Breast epithelium (tissue), 3 donors: ENCODE data around the gene MAL.

Source experiments
- POLR2A ChIP-seq: fragments of 450-650 bp; IDR thresholded peaks from one replicate; pipeline ENCODE4 v1.6.1; 2016; ENCODE audit warnings: antibody characterized with exemption, mild to moderate bottlenecking, moderate library complexity
- TF ChIP-seq, protein P1 (sequence below), 3 donors: fragments of 450-650 bp; IDR thresholded peaks; one replicate each; pipeline ENCODE4 v1.5.1; 2016 to 2017; ENCODE audit warnings: antibody characterized with exemption in 3 of 3, mild to moderate bottlenecking in 3 of 3, moderate library complexity in 3 of 3

DNA sequence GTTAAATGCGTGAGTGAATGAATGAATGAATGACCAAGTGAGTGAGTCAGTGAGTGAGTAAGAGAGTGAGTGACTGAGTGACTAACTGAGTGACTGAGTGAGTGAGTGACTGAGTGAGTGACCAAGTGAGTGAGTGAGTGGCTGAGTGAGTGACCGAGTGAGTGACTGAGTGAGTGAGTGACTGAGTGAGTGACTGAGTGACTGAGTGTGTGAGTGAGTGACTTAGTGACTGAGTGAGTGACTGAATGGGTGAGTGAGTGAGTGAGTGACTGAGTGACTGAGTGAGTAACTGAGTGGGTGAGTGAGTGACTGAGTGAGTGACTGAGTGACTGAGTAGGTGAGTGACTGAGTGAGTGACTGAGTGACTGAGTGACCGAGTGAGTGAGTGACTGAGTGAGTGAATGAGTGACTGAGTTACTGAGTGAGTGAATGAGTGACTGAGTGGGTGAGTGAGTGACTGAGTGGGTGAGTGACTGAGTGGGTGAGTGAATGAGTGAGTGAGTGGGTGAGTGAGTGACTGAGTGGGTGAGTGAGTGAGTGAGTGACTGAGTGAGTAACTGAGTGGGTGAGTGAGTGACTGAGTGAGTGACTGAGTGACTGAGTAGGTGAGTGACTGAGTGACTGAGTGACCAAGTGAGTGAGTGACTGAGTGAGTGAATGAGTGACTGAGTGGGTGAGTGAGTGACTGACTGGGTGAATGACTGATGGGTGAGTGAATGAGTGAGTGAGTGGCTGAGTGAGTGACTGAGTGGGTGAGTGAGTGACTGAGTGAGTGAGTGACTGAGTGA lies 11.3 kb downstream of the MAL start:
- TF ChIP-seq, protein P1, sequence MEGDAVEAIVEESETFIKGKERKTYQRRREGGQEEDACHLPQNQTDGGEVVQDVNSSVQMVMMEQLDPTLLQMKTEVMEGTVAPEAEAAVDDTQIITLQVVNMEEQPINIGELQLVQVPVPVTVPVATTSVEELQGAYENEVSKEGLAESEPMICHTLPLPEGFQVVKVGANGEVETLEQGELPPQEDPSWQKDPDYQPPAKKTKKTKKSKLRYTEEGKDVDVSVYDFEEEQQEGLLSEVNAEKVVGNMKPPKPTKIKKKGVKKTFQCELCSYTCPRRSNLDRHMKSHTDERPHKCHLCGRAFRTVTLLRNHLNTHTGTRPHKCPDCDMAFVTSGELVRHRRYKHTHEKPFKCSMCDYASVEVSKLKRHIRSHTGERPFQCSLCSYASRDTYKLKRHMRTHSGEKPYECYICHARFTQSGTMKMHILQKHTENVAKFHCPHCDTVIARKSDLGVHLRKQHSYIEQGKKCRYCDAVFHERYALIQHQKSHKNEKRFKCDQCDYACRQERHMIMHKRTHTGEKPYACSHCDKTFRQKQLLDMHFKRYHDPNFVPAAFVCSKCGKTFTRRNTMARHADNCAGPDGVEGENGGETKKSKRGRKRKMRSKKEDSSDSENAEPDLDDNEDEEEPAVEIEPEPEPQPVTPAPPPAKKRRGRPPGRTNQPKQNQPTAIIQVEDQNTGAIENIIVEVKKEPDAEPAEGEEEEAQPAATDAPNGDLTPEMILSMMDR (IDR thresholded peaks at IDR 0.05): no peak
- no peak for TF ChIP-seq POLR2A
